GM21723 (cell line): ENCODE results near the gene AADACL3.
"Not testable (repeated sequence)": the region's sequence is repeated elsewhere in the genome, so short reads cannot be mapped to it uniquely, and the experiment has no call there.

Experiments
- ATAC-seq: cut with Tn5 transposase; IDR thresholded peaks from one replicate; pipeline ENCODE4 v1.9.1; 2021; ENCODE audit warnings: mild to moderate bottlenecking, moderate library complexity; ENCODE audit not compliant: unreplicated experiment

The AADACL3 gene

DNA sequence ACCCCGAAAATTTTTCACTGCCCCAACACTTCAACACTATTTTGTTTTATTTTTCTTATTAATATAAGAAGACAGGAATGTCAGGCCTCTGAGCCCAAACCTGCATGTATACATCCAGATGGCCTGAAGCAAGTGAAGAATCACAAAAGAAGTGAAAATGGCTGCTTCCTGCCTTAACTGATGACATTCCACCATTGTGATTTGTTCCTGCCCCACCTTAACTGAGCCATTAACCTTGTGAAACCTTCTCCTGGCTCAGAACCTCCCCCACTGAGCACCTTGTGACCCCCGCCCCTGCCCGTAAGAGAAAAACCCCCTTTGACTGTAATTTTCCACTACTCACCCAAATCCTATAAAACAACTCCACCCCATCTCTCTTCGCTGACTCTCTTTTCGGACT is 2.3 kb upstream of the AADACL3 start:
- not testable (repeated sequence) for ATAC-seq

DNA sequence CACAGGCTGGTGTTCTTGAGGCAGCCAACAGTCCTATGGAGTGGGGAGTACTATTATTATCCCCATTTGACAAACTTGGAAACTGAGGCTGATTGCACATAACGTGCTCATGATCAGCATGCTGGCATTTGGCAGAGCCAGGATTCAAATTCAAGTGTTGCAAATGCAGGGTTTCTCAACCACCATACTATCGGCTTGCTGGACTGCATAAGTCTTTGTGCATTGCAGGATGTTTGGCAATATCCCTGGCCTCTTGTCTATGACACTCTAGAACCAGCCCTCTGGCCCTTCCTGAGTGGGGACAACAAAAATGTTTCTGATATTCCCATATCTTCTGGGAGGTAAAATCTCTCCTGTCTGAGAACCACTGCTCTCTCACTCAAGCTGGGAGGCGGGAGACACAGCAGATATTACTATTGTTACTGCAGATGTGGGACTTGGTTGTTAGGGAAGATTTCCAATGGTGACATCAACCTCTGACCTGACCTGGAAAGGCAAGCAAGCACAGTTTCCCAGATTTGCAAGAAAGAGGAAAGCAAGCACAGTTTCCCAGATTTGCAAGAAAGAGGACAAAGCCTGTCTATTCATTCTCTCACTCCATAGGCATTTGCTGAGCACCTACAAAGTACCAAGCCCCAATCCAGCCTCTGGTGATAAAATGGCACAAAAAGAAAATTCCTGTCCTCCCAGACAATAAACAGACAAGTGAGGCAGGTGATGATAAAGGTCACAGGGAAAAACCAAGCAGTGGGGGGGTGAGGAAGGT is 1.0 kb upstream of the AADACL3 start:
- ATAC-seq = no peak

DNA sequence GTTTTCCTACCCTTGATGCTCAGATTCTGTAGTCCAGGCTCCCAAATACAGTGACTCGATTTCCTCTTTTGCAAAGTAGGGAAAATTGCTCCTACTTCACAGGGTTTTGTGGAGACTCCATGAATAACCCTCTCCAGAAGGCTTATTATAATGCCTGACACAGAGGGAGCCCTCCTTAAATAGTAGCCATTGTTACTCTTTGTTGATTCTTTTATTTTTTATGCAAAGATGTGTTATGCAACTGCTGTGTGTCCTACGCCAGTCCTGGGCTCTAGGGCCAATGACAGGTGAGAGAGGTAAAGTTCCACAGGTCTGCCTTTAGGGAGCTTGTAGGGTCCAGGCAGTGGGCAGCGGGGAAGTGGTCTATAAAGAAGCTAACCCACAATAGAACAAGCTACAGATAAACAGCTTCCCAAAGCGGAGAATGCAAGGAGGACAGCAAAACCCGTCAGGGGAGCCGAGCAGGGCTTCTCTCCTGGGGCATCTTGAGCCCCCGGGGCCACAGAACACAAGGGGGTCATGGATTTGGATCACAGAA is 1.5 kb downstream of the AADACL3 start:
- no peak for ATAC-seq

DNA sequence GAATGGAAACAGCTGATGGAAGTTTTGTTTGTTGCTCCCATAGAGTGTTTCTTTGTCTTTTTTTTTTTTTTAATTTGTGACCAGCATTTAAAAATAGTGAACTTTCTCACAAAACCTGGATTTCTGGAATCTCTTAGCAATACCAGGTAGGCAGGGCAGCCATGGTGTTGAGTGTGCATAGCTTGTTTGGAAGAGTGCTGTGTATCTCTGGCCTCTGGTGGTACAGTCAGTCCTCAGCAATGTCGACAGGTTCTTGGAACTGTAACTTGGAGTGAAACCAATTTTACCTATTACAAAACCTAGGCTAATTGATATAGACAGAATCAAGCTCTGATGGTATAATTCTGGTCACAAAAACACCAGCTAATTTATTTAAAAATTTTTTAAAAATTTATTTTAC is 6.7 kb downstream of the AADACL3 start:
- ATAC-seq = no peak

DNA sequence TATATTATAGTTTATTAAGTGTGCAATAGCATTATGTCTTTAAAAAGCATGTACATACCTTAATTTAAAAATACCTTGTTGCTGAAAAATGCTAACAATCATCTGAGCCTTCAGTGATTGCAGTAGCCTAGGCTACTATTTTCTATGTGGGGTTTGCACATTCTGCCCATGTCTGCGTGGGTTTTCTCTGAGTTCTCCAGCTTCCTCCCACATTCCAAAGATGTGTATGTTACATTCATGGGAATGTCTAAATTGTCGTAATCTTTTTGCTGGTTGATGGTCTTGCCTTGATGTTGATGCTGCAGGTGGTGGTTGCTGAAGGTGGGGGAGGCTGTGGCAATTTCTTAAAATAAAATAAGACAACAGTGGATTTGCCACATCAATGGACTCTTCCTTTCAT is 12.5 kb downstream of the AADACL3 start:
- no peak for ATAC-seq

DNA sequence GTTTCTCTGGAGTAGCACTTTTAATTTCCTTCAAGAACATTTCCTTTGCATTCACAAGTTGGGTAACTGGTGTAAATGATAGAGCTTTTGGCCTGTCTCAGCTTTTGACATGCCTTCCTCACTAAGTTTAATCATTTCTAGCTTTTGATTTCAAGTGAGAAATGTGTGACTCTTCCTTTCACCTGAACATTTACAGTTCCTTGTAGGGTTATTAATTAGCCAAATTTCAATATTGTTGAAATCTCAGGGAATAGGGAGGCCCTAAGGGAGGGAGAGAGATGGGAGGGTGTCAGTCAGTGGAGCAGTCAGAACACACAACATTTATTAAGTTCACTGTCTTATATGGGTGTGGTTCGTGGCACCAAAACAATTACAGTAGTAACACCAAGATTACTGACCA is 14.2 kb downstream of the AADACL3 start:
- no peak for ATAC-seq

DNA sequence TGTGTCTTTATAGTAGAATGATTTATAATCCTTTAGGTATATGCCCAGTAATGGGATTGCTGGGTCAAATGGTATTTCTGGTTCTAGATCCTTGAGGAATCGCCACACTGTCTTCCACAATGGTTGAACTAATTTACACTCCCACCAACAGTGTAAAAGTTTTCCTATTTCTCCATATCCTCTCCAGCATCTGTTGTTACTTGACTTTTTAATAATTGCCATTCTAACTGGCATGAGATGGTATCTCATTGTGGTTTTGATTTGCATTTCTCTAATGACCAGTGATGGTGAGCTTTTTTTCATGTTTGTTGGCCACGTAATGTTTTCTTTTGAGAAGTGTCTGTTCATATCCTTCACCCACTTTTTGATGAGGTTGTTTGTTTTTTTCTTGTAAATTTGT is 15.2 kb downstream of the AADACL3 start:
- not testable (repeated sequence) for ATAC-seq

DNA sequence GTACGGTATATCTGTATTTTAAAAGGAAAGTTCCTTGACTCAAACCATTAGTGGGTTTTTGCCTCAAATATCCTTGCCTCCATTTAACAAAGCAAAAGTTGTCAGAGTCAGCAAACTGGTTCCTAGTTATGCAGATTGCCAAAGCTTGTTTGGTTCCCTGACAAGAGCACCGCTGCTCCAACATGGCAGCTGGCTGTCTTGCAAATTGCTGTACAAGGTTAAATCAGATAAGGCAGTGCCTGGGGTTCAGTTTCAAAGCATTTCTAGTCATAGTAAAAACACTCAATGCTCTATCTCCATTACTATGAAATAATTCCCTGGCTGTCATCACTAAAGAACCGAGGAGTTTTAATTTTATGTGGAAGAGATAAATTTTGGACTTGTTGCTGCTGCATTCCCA is 18.7 kb downstream of the AADACL3 start:
- no peak for ATAC-seq

DNA sequence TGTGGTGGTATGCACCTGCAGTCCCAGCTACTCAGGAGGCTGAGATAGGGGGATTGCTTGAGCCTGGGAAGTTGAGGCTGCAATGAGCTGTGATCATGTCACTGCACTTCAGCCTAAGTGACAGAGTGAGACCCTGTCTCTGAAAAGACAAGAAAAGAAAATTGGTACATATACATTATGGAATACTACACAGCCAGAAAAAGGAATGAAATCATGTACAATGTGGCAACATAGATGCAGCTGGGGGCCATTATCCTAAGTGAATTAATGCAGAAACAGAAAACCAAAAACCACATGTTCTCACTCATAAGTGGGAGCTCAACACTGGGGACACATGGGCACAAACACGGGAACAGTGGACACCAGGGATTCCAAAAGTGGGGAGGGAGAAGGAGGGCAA is 23.0 kb downstream of the AADACL3 start:
- no peak for ATAC-seq

DNA sequence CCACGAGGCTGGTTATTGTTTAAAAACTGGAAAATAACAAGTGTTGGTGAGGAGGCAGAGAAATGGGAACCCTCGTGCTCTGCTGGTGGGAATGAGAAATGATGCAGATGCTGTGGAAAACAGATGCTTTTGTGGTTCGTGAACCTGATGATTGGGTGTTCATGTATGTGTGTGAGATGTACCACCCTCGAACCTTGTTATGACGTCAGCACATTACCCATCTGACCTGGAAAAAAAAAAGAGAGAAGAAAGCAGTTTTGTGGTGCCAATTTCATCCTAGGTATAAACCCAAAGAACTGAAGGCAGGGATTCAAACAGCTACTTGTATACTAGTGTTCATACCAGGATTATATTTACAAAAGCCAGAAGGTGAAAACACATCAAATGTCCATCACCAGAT is 23.7 kb downstream of the AADACL3 start:
- ATAC-seq = no peak

DNA sequence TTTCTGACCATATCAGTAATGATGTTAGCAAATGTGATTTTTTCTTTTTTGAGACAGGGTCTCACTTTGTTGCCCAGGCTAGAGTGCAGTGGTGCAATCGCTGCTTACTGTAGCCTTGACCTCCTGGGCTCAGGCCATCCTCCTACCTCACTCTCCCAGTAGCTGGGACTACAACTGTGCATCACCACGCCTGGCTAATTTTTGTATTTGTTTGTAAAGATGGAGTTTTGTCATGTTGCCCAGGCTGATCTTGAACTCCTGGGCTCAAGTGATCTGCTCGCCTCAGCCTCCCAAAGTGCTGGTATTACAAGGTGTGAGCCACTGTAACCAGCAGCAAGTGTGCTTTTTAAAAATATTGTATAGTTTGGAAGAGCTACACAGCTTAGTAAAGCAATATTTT is 26.0 kb downstream of the AADACL3 start:
- no peak for ATAC-seq

DNA sequence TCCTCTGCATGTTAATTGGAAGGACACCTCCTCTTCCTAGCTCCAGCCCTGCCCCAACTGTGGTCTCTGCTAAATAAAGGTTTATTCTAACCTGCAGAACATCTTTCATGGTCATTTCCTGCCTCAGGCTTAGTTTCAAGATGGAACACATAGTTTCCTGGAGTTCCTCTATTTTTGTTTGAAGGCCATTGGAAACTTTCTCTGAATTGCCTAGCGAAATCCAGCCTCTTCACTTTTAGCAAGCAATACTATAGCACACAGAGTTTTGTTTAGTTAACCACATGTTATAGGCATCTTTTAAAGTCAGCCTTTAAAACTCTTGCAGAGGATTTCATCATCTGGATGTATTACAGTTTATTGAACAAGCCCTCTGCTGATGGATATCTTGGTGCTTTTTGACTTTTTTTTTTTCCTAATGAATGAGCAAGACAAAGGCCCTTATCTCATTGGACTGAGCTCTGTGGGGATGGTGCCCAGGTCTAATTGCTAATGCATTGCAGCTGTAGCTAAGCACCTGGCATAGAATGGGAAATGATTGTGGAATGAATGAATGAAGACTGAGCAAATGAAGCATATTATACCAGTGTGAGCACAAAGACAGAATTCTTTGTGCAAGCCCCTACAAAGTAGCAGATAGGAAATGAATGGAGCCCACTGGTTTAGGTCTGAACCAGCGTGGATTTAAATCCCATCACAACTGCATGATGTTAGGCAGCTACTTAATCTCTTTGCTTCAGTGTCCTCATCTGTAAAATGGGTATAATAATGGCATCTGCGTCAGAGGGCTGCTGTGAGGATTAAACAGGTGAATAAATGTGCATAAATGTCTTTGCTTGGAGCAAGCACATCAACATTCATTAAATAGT is 29.4 kb downstream of the AADACL3 start:
- ATAC-seq = no peak

DNA sequence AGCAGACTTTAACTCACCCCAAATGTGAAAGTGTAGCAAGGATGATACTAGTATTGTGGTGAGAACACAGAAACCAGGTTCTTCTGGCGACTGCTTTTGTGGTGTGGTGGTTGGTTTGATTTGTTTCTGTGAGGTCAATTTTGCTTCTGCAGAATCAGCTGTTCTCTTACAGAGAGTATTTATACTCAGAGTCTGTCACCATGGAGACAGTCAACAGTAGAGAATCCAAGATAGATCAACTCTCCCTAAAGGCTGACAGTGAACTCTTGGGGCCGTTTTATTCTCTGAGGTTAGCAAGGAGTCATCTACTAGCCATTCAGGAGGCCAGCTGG is 30.0 kb downstream of the AADACL3 start, which contains the start of gene CFAP107:
Gene CFAP107 (plus strand): TSS at position 209 of the 332 bp plus-strand sequence. CDS start 231 bp downstream, outside the sequence.
- no peak for ATAC-seq

DNA sequence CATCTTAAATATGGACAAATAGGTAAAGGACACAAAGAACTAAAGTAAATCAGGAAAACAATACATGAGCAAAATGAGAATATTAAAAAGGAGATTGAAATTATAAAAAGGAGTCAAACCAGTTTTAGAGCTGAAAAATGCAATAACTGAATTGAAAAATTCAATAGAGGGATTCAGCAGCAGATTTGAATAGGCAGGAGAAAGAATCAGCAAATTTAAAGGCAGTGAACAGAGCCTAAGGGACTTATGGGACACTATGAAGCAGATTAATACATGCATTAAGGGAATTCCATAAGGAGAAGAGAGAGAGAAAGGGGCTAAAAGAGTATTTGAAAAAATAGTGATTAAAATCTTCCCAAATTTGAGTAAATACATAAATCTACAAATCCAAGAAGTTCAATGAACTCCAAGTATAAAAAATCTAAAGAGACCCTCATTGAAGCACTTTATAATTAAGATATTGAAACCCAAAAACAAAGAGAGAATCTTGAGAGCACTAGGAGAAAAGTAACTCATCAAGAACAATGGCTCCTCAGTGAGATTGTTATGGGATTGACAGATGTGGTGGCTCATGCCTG is 33.0 kb downstream of the AADACL3 start:
- ATAC-seq = no peak

DNA sequence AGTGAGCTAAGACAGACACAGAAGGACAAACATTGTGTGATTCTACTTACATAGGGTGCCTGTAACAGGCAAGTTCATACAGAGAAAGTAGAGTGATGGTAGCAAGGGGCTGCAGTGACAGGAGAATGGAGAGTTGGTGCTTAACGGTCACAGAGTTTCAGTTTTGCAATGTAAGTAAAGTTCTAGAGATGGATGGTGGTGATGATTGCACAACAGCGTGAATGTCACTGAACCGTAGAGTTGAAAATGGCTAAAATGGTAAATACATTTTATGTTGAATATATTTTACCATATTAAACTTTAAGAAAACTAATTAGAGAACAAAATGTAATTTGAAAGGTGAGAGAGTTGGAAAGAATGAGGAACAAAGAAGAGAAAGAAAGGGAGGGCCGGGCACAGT is 38.8 kb downstream of the AADACL3 start:
- ATAC-seq = no peak

DNA sequence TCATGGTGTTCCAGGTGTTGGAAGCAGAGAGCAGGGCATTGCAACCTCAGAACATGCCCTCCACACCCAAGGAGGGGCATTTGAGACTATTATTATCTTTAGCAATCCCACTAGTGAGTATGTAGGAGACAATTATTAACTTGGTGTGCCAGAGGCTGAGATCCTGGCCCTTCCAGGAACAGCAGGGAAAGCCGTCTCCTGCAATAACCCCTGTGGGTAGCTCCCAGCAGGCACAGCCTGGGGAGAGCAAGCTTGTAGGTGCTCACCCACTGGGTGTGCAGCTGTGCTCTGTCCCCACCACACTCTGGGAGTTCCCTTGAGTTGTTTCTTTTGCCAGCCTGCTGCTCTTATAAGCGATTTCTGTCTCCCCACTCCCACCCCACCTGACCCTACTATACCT is 40.4 kb downstream of the AADACL3 start:
- no peak for ATAC-seq

DNA sequence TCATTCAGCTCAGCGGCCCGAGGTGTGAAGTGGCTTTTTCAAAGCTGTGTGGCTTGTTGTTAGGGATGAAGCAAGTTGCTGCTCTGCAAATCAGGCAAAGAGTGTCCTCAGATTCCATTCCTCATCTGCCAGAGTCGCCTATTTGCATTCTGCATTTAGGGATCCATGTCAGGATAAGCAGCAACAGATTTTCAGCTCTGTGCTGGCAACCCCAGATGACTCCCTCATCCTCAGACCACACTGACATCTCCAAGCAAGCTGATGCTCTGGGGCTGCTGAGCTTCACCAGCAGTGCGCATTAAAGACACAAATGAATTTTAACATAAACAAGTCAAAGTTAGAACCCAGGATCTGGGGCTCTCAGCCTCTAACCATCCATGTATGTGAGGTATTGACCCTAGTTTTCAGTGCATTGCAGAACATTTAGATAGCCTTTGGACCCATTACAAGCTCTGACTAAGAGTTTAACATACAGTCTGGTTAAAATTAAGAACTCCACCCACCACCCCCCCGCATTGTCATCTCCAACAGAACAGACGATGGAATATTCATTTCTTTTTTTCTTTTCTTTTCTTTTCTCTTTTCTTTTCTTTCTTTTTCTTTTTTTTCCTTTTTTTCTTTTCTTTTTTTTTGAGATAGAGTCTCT is 41.0 kb downstream of the AADACL3 start:
- ATAC-seq = no peak

DNA sequence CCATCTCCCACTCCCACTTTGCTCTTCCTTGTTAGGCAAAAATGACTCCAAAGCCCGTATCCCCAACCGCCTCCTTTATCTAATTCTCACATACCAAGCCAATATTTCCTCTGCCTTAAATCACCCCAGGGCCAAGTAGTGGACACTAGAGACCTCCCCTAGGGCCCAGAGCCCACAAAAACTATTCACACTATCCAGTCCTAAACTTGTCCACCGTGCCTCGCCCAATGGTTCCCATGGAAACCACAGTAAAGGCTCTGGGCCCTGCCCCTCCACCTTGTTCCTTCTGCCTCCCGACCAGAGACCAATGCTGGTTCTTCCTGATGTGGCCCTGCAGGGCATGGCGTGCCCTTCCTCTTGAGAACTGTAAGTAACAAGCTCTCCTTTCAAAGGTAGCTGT is 41.9 kb downstream of the AADACL3 start:
- ATAC-seq = no peak

DNA sequence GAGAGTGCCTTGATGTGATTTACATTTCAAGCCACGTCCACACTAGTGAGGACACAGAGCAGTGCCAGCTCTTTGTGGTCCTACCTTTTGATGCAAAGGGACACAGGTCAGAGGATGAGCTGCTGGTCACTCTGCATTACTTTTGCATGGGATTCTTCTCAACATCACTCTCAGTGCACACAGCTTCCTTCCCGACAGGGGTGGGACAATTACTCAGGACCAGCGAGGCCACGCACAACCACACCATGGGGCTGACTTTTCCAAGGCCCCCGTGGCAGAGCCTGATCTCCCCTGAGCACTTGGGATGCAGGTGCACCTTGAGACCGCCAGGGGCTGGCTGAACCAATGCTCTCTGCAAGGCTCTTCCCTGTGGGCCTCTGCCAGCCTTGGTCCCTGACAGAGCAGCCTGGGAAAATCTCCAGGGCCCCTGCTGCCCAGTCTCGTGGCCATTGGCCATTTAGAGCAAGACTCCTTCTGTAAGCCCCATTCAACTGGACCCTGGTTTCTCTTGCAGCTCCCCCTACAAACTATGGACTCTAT is 44.4 kb downstream of the AADACL3 start:
- no peak for ATAC-seq

DNA sequence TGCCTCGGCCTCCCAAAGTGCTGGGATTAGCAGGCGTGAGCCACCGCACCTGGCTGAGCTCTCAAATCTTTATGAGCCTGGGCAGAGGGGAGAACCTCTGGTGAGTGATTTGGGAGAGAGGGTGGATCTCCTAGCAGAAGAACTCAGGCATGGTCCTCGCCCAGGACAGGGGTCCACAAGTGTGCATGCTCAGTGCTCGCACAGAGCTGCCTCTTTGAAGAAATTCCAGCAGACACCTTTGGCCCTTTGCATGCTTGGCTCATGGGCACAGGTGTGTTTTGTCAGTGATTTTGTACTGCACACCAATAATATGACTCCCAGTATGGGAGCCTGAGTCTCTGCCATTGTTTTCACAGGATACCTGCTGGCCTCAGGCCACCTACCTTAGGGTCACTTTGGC is 45.9 kb downstream of the AADACL3 start:
- ATAC-seq = no peak

DNA sequence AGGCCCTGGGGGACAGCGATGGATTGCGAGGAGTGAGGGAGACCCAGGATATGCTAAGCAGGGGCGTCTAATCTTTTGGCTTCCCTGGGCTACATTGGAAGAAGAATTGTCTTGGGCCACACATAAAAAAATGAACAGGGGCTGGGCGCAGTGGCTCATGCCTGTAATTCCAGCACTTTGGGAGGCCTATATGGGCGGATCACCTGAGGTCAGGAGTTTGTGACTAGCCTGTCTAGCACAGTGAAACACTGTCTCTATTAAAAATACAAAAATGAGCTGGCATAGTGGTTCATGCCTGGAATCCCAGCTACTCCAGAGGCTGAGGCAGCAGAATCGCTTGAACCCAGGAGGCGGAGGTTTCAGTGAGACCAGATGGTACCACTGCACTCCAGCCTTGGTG is 46.9 kb downstream of the AADACL3 start:
- no peak for ATAC-seq
